ENCODE measurements around the gene CYGB. TPM values are rescaled to one million over a fixed set of nuclear protein-coding genes. Genes with fewer than 3 reads are reported as not detected.

CYGB gene
- total RNA-seq, 1 donor from 2014 or later: 10.1 TPM

GRCh38 chr17:76584427-76585032 lies 47.0 kb upstream of the CYGB start:
- peaks cover 12% of the 10 kb centered on the region for H3K4me1 Mint-ChIP-seq
- TF ChIP-seq CTCF (IDR thresholded peaks at IDR 0.05; ENCODE audit: unreplicated experiment): no peak
- peaks cover 4% of the 10 kb centered on the region for H3K36me3 Mint-ChIP-seq
- H3K4me3 Mint-ChIP-seq: peak overlapping the region; percentile 66
- H3K27me3 Mint-ChIP-seq (ENCODE audit: low read depth): peaks cover 67% of the 10 kb centered on the region
- no peak overlapping the region for H3K27ac Mint-ChIP-seq
- peaks cover 3% of the 10 kb centered on the region for H3K9me3 Mint-ChIP-seq
- no peak for DNase-seq (ENCODE audit: low spot score in 2 of 2, unreplicated experiment in 2 of 2)

GRCh38 chr17:76582660-76583059 lies 45.2 kb upstream of the CYGB start:
- no peak for TF ChIP-seq CTCF (IDR thresholded peaks at IDR 0.05; ENCODE audit: unreplicated experiment)
- Mint-ChIP-seq H3K36me3 (no peaks in the 10 kb centered on the region), H3K4me3 (no peak overlapping the region), H3K9me3 (no peaks in the 10 kb centered on the region), H3K4me1 (peaks cover 12% of the 10 kb centered on the region), H3K27me3 (ENCODE audit: low read depth) (peaks cover 52% of the 10 kb centered on the region), H3K27ac (no peak overlapping the region)
- DNase-seq (ENCODE audit: low spot score in 2 of 2, unreplicated experiment in 2 of 2): no peak

- DNase-seq (ENCODE audit: low spot score in 2 of 2, unreplicated experiment in 2 of 2): no peak
- Mint-ChIP-seq H3K4me1 (peaks cover 2% of the 10 kb centered on the region), H3K27me3 (ENCODE audit: low read depth) (peaks cover 41% of the 10 kb centered on the region), H3K9me3 (no peaks in the 10 kb centered on the region), H3K27ac (no peak overlapping the region), H3K4me3 (no peak overlapping the region), H3K36me3 (no peaks in the 10 kb centered on the region)
- no peak for TF ChIP-seq CTCF (IDR thresholded peaks at IDR 0.05; ENCODE audit: unreplicated experiment)
Measured at GRCh38 chr17:76581515-76581914, 44.0 kb upstream of the CYGB start.

- DNase-seq (ENCODE audit: low spot score in 2 of 2, unreplicated experiment in 2 of 2): no peak
- H3K27me3 Mint-ChIP-seq (ENCODE audit: low read depth): peaks cover 23% of the 10 kb centered on the region
- H3K27ac Mint-ChIP-seq: no peak overlapping the region
- H3K9me3 Mint-ChIP-seq: no peaks in the 10 kb centered on the region
- TF ChIP-seq CTCF (IDR thresholded peaks at IDR 0.05; ENCODE audit: unreplicated experiment): no peak
- H3K4me1 Mint-ChIP-seq: no peaks in the 10 kb centered on the region
- H3K36me3 Mint-ChIP-seq: no peaks in the 10 kb centered on the region
- no peak overlapping the region for H3K4me3 Mint-ChIP-seq
Measured at GRCh38 chr17:76579281-76579680, 41.8 kb upstream of the CYGB start.

GRCh38 chr17:76578376-76578775 lies 40.9 kb upstream of the CYGB start:
- no peak for DNase-seq (ENCODE audit: low spot score in 2 of 2, unreplicated experiment in 2 of 2)
- no peak for TF ChIP-seq CTCF (IDR thresholded peaks at IDR 0.05; ENCODE audit: unreplicated experiment)
- Mint-ChIP-seq H3K4me1 (no peaks in the 10 kb centered on the region), H3K27ac (no peak overlapping the region), H3K9me3 (no peaks in the 10 kb centered on the region), H3K36me3 (no peaks in the 10 kb centered on the region), H3K4me3 (no peak overlapping the region), H3K27me3 (ENCODE audit: low read depth) (peaks cover 14% of the 10 kb centered on the region)

GRCh38 chr17:76577876-76578275 lies 40.4 kb upstream of the CYGB start:
- no peaks in the 10 kb centered on the region for H3K4me1 Mint-ChIP-seq
- H3K27me3 Mint-ChIP-seq (ENCODE audit: low read depth): peaks cover 9% of the 10 kb centered on the region
- H3K9me3 Mint-ChIP-seq: no peaks in the 10 kb centered on the region
- no peak overlapping the region for H3K4me3 Mint-ChIP-seq
- DNase-seq (ENCODE audit: low spot score in 2 of 2, unreplicated experiment in 2 of 2): no peak
- no peak overlapping the region for H3K27ac Mint-ChIP-seq
- no peak for TF ChIP-seq CTCF (IDR thresholded peaks at IDR 0.05; ENCODE audit: unreplicated experiment)
- H3K36me3 Mint-ChIP-seq: no peaks in the 10 kb centered on the region

All from mesothelial cell of epicardium (in vitro differentiated cells).